ENCODE measurements around the gene ARID3A. TPM values are rescaled to one million over a fixed set of nuclear protein-coding genes. Genes with fewer than 3 reads are reported as not detected.

ARID3A gene
- total and polyA plus RNA-seq, 2 of the 13 experiments (the other 11 are each of a cell fraction or from before 2014, with no cell fraction given): 71.3 to 77.9 TPM

GRCh38 chr19:952049-952679 is 26.3 kb downstream of the ARID3A start (continued):
- TF ChIP-seq ZNF253 (CRISPR knock-in tag; IDR thresholded peaks at IDR 0.05; ENCODE audit: borderline replicate concordance) (no peak), JUND (CRISPR knock-in tag; IDR thresholded peaks at IDR 0.05) (no peak), BCL3 (CRISPR knock-in tag; IDR thresholded peaks at IDR 0.05) (peak; percentile 69; the same call in 1 of the 2 replicates), SMARCE1 (IDR thresholded peaks at IDR 0.05; ENCODE audit: borderline replicate concordance) (no peak), SATB2 (CRISPR knock-in tag; IDR thresholded peaks at IDR 0.05) (no peak), KMT2A (CRISPR knock-in tag; IDR thresholded peaks at IDR 0.05) (no peak; the same call in 1 of the 2 replicates), ZNF362 (CRISPR knock-in tag; IDR thresholded peaks at IDR 0.05; ENCODE audit: borderline replicate concordance) (peak; percentile 85), DR1 (CRISPR knock-in tag; IDR thresholded peaks at IDR 0.05) (0 out of 2 replicates have a peak, but pooled peaks have one; percentile 19), TRIM22 (IDR thresholded peaks at IDR 0.05) (no peak), RELA (CRISPR knock-in tag; IDR thresholded peaks at IDR 0.05) (no peak), ZNF44 (CRISPR knock-in tag; IDR thresholded peaks at IDR 0.05) (0 out of 2 replicates have a peak, but pooled peaks have one; percentile 20), NR2F2 (IDR thresholded peaks at IDR 0.05; ENCODE audit: borderline replicate concordance, low read depth) (no peak), ZNF703 (CRISPR knock-in tag; IDR thresholded peaks at IDR 0.05; ENCODE audit: borderline replicate concordance) (no peak), POLR2A (IDR thresholded peaks at IDR 0.05; ENCODE audit: insufficient read depth in 1 of 2, low read depth in 2 of 2, low read length in 2 of 2) (no peak), ZNF782 (CRISPR knock-in tag; IDR thresholded peaks at IDR 0.05; ENCODE audit: borderline replicate concordance) (no peak), ZNF121 (CRISPR knock-in tag; IDR thresholded peaks at IDR 0.05) (peak; percentile 99), KAT2B (IDR thresholded peaks at IDR 0.05; ENCODE audit: borderline replicate concordance, low read depth, low read length) (no peak), SRF (IDR thresholded peaks at IDR 0.05; ENCODE audit: low read depth, low read length) (no peak), EEA1 (CRISPR knock-in tag; IDR thresholded peaks at IDR 0.05; ENCODE audit: borderline replicate concordance) (0 out of 2 replicates have a peak, but pooled peaks have one; percentile 57), ZSCAN21 (CRISPR knock-in tag; IDR thresholded peaks at IDR 0.05; ENCODE audit: borderline replicate concordance) (no peak), ZBTB21 (CRISPR knock-in tag; IDR thresholded peaks at IDR 0.05) (no peak), KDM3A (CRISPR knock-in tag; IDR thresholded peaks at IDR 0.05; ENCODE audit: low read depth) (no peak), REPIN1 (CRISPR knock-in tag; IDR thresholded peaks at IDR 0.05; ENCODE audit: borderline replicate concordance, low read depth) (0 out of 2 replicates have a peak, but pooled peaks have one; percentile 4), HCFC1 (IDR thresholded peaks at IDR 0.05; ENCODE audit: low read depth, low read length) (no peak), POLR2AphosphoS5 (IDR thresholded peaks at IDR 0.05; ENCODE audit: low read depth, low read length) (peak; percentile 19; the same call in 1 of the 2 replicates)
- TF ChIP-seq, protein P1, sequence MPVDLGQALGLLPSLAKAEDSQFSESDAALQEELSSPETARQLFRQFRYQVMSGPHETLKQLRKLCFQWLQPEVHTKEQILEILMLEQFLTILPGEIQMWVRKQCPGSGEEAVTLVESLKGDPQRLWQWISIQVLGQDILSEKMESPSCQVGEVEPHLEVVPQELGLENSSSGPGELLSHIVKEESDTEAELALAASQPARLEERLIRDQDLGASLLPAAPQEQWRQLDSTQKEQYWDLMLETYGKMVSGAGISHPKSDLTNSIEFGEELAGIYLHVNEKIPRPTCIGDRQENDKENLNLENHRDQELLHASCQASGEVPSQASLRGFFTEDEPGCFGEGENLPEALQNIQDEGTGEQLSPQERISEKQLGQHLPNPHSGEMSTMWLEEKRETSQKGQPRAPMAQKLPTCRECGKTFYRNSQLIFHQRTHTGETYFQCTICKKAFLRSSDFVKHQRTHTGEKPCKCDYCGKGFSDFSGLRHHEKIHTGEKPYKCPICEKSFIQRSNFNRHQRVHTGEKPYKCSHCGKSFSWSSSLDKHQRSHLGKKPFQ (CRISPR knock-in tag; IDR thresholded peaks at IDR 0.05; ENCODE audit: insufficient replicate concordance): peak; percentile 17
- TF ChIP-seq, protein P2, sequence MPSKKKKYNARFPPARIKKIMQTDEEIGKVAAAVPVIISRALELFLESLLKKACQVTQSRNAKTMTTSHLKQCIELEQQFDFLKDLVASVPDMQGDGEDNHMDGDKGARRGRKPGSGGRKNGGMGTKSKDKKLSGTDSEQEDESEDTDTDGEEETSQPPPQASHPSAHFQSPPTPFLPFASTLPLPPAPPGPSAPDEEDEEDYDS (CRISPR knock-in tag; IDR thresholded peaks at IDR 0.05): no peak

Data from HepG2 (cell line).